ENCODE results near the gene GRP.

Gene GRP

DNA sequence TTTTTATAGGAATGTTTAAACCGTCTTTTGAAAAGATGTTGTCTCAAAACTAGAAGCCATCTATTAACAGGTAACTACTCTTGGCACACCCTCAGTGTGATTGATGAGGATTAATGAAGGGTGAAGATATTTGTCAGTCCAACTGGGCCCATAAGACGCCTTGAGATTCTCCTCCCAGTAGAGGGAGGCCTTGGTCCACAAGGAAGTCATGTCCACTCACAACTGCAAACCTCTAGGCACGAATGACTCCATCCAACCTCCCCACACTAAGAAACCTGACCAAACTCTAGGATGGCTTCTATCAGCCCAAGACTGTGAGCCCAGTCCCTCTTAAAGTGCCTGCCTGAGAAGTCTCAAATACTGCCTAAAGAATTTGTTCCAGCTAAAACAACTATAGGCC, 19.2 kb upstream of the GRP start:
- no peaks in the 10 kb centered on the region for H3K4me1 ChIP-seq (ENCODE audit: control insufficient read depth, insufficient read depth, low read length, poor library complexity, severe bottlenecking)
- H3K4me3 ChIP-seq (ENCODE audit: extremely low read depth, insufficient read depth, low read length, poor library complexity, severe bottlenecking), result no peak overlapping the region
- no peaks in the 10 kb centered on the region for H3K36me3 ChIP-seq (ENCODE audit: control insufficient read depth, insufficient read depth, low read length)
- no peaks in the 10 kb centered on the region for H3K9me3 ChIP-seq (ENCODE audit: control insufficient read depth, low read length)
- no peak overlapping the region for H3K27ac ChIP-seq (ENCODE audit: low read depth, low read length, severe bottlenecking)
- WGBS, 2 experiments (ENCODE audit: insufficient coverage in 2 of 2), result 33 to 38% methylated on average over 1 of the region's 3 CpGs

- H3K27ac ChIP-seq (ENCODE audit: low read depth, low read length, severe bottlenecking), result no peak overlapping the region
- H3K4me1 ChIP-seq (ENCODE audit: control insufficient read depth, insufficient read depth, low read length, poor library complexity, severe bottlenecking), result no peaks in the 10 kb centered on the region
- no peaks in the 10 kb centered on the region for H3K9me3 ChIP-seq (ENCODE audit: control insufficient read depth, low read length)
- H3K4me3 ChIP-seq (ENCODE audit: extremely low read depth, insufficient read depth, low read length, poor library complexity, severe bottlenecking), result no peak overlapping the region
- H3K36me3 ChIP-seq (ENCODE audit: control insufficient read depth, insufficient read depth, low read length), result no peaks in the 10 kb centered on the region
These were observed 17.6 kb upstream of the GRP start for GRCh38 chr18:59202258-59202820.

- WGBS, 2 experiments (ENCODE audit: insufficient coverage in 2 of 2), result 70 to 77% methylated on average over 4 to 5 of the region's 6 CpGs
- Histone ChIP-seq H3K36me3 (ENCODE audit: control insufficient read depth, insufficient read depth, low read length) (no peaks in the 10 kb centered on the region), H3K27ac (ENCODE audit: low read depth, low read length, severe bottlenecking) (no peak overlapping the region), H3K4me3 (ENCODE audit: extremely low read depth, insufficient read depth, low read length, poor library complexity, severe bottlenecking) (no peak overlapping the region), H3K4me1 (ENCODE audit: control insufficient read depth, insufficient read depth, low read length, poor library complexity, severe bottlenecking) (no peaks in the 10 kb centered on the region), H3K9me3 (ENCODE audit: control insufficient read depth, low read length) (no peaks in the 10 kb centered on the region)
These were observed 12.5 kb upstream of the GRP start for GRCh38 chr18:59207506-59207905.

DNA sequence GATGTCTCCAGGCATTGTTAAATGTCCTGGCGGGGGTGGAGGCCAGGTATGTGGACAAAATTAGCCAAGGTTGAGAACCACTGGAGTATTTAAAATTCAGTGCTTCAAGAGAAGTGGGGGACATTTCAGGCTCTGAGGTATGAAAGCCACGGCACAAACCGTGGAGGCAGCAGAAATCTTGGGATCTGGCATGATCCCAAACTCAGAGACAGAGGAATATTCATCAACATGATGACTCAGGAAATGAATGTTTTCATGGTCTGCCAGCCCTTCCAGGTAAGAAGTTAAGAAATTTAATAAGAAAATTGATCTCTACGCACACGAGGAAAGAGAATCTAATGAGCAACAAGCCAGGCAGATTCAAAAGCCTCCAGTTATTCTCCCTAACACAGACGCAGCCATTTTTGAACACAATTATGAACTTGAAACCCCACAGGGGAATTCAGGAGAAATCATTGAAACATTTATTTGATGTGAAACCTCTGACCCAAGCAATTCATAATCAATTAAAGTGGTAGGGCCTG, 11.3 kb upstream of the GRP start:
- Histone ChIP-seq H3K4me1 (ENCODE audit: control insufficient read depth, insufficient read depth, low read length, poor library complexity, severe bottlenecking) (no peaks in the 10 kb centered on the region), H3K9me3 (ENCODE audit: control insufficient read depth, low read length) (no peaks in the 10 kb centered on the region), H3K36me3 (ENCODE audit: control insufficient read depth, insufficient read depth, low read length) (no peaks in the 10 kb centered on the region), H3K27ac (ENCODE audit: low read depth, low read length, severe bottlenecking) (no peak overlapping the region), H3K4me3 (ENCODE audit: extremely low read depth, insufficient read depth, low read length, poor library complexity, severe bottlenecking) (no peak overlapping the region)
- 81 to 87% methylated on average over 3 of the region's 6 CpGs for WGBS, 2 experiments (ENCODE audit: insufficient coverage in 2 of 2)

DNA sequence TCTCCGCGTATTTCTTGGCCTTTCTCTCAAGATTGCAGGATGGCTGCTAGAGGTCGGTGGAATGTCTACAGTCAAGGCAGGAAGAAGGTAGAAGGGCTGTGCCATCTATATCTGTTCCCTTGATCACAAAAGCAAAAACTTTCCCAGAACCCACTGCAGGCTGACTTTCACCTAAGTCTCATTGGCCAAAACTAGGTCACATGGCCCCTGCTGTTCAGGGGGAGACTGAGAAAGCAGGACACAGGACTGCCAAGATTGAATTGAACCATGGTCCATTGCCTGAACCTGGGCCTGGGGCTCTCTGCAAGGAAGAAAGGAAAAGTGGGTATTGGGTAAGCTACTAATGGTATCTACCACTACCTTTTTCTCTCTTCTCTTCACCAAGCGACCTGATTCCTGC, 9.7 kb upstream of the GRP start:
- 58% methylated on average over 2 of the region's 4 CpGs; no CpG with 5 or more reads in 1 of the 2 experiments for WGBS, 2 experiments (ENCODE audit: insufficient coverage in 2 of 2)
- Histone ChIP-seq H3K36me3 (ENCODE audit: control insufficient read depth, insufficient read depth, low read length) (no peaks in the 10 kb centered on the region), H3K4me3 (ENCODE audit: extremely low read depth, insufficient read depth, low read length, poor library complexity, severe bottlenecking) (no peak overlapping the region), H3K9me3 (ENCODE audit: control insufficient read depth, low read length) (no peaks in the 10 kb centered on the region), H3K27ac (ENCODE audit: low read depth, low read length, severe bottlenecking) (no peak overlapping the region), H3K4me1 (ENCODE audit: control insufficient read depth, insufficient read depth, low read length, poor library complexity, severe bottlenecking) (no peaks in the 10 kb centered on the region)

- 93 to 100% methylated on average over 1 to 2 of the region's 2 CpGs for WGBS, 2 experiments (ENCODE audit: insufficient coverage in 2 of 2)
- Histone ChIP-seq H3K27ac (ENCODE audit: low read depth, low read length, severe bottlenecking) (no peak overlapping the region), H3K9me3 (ENCODE audit: control insufficient read depth, low read length) (no peaks in the 10 kb centered on the region), H3K4me3 (ENCODE audit: extremely low read depth, insufficient read depth, low read length, poor library complexity, severe bottlenecking) (no peak overlapping the region), H3K36me3 (ENCODE audit: control insufficient read depth, insufficient read depth, low read length) (no peaks in the 10 kb centered on the region), H3K4me1 (ENCODE audit: control insufficient read depth, insufficient read depth, low read length, poor library complexity, severe bottlenecking) (no peaks in the 10 kb centered on the region)
These were observed 8.3 kb upstream of the GRP start for GRCh38 chr18:59211629-59212028.

DNA sequence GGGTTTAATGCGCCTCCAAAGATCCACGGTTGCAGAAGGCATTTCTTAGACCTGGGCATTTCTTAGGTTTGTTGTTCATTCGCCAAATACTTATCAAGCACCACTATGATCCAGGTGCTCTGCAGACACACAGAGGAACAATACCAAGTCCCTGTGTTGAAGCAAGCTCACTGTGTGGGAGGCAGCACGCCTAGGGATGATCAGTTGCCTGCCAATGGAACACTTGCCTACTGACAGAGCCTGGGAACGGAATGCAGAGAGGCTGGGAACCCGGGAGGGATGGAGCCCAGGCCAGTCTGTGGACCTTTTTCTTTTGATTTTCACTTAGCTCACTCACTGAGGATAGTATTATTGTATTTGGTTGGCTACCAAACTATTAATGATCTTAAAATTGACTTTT, 1.9 kb upstream of the GRP start:
- no peaks in the 10 kb centered on the region for H3K9me3 ChIP-seq (ENCODE audit: control insufficient read depth, low read length)
- WGBS, 2 experiments (ENCODE audit: insufficient coverage in 2 of 2), result 67 to 68% methylated on average over 2 to 4 of the region's 6 CpGs

DNA sequence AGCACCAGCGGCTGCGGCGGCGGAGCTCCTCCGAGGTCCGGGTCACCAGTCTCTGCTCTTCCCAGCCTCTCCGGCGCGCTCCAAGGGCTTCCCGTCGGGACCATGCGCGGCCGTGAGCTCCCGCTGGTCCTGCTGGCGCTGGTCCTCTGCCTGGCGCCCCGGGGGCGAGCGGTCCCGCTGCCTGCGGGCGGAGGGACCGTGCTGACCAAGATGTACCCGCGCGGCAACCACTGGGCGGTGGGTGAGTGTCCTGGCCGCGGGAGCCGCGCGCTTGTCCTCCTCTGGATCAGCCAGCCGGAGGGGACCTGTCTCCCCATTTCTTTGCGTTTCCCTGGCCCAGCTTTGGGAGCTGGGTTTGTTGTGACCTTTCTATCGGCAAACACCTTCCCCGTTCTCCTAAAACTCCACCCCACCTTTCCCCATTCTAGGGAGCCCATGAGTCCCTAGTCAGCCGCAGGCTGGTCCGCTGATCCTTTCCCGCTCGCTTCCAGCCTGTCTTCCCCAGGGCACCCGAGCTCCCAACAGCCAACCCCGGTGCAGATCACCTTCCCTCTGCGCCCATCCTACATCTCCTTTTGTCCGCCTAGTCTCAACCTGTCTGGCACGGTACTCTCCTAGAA, 316 bp downstream of the GRP start:
- Histone ChIP-seq H3K9me3 (ENCODE audit: control insufficient read depth, low read length) (no peaks in the 10 kb centered on the region), H3K27ac (ENCODE audit: low read depth, low read length, severe bottlenecking) (no peak overlapping the region), H3K36me3 (ENCODE audit: control insufficient read depth, insufficient read depth, low read length) (no peaks in the 10 kb centered on the region), H3K4me3 (ENCODE audit: extremely low read depth, insufficient read depth, low read length, poor library complexity, severe bottlenecking) (peak overlapping the region; percentile 23), H3K4me1 (ENCODE audit: control insufficient read depth, insufficient read depth, low read length, poor library complexity, severe bottlenecking) (peaks cover 6% of the 10 kb centered on the region)
- 0 to 1% methylated on average over 32 to 46 of the region's 46 CpGs for WGBS, 2 experiments (ENCODE audit: insufficient coverage in 2 of 2)

More for the DNA sequence above, 1.9 kb upstream of the GRP start:
- no peak overlapping the region for H3K4me3 ChIP-seq (ENCODE audit: extremely low read depth, insufficient read depth, low read length, poor library complexity, severe bottlenecking)
- H3K4me1 ChIP-seq (ENCODE audit: control insufficient read depth, insufficient read depth, low read length, poor library complexity, severe bottlenecking), result peaks cover 6% of the 10 kb centered on the region
- no peaks in the 10 kb centered on the region for H3K36me3 ChIP-seq (ENCODE audit: control insufficient read depth, insufficient read depth, low read length)
- H3K27ac ChIP-seq (ENCODE audit: low read depth, low read length, severe bottlenecking), result no peak overlapping the region

DNA sequence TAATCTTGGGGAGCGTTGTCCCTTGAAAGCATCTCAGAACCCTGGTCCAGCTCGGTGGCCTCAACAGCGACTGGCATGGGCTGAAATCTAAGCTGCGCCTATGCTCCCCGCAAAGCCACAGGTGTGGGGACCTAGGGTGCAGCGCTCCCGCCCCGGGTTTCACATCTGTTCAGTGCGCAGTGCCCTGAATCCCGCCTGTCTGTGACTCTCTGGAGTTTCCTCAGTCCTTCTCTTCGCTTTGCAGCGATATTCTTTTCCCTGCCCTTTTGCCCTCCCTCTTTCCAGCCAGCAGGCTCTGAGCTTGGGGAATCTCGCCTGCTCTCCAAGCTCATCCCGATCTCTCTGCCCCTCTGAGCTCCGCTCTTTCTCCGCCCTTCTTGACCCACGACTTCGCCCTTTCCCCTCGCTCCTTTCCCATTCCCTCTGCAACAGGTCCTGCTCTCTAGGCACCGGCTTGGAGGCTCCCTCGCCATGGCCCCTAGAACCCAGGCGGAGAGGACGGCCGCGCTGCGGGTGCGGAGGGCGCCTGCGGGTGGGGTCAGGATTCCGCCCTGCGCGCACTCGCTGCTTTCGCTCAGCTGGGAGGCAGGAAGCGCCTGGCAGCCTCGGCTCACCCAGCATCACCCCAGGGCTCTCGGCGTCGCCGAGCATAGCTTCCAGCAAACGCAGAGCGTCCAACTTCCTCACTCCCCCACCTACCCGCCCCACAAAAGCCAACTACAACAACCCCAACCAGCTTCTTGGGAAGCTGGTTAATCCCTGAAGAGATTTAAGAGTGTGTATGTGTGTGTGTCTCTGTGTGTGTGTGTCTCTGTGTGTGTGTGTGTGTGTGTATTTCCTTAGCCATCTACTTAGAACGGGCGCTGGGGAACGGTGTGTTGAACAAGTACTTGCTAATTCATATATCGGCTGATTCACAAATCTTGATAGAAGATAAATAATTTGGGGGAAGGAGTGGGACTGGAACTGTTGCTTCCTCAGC, 1.1 kb downstream of the GRP start:
- no peaks in the 10 kb centered on the region for H3K9me3 ChIP-seq (ENCODE audit: control insufficient read depth, low read length)
- 6% methylated on average over 29 to 35 of the region's 47 CpGs for WGBS, 2 experiments (ENCODE audit: insufficient coverage in 2 of 2)
- no peaks in the 10 kb centered on the region for H3K36me3 ChIP-seq (ENCODE audit: control insufficient read depth, insufficient read depth, low read length)
- no peak overlapping the region for H3K27ac ChIP-seq (ENCODE audit: low read depth, low read length, severe bottlenecking)
- peak overlapping the region; percentile 23 for H3K4me3 ChIP-seq (ENCODE audit: extremely low read depth, insufficient read depth, low read length, poor library complexity, severe bottlenecking)
- peaks cover 6% of the 10 kb centered on the region for H3K4me1 ChIP-seq (ENCODE audit: control insufficient read depth, insufficient read depth, low read length, poor library complexity, severe bottlenecking)

DNA sequence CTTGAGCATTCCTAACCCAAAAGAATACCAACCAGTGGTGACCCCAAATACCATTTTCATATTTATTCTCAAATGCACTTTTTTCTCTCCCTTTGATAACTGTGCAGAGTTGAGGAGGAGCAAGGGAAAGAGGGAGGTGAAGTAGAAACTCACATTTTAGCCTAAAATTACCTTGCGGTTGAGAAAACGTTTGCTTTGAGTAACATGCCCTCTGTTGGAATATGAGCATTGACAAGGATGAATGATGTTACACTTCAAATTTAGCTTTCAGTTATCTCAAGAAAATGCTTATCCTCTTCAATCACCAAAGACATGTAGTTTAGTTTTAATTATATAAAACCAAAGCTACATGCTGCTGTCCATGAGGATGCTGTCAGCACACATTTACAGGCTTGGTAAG, 2.4 kb downstream of the GRP start:
- no peaks in the 10 kb centered on the region for H3K9me3 ChIP-seq (ENCODE audit: control insufficient read depth, low read length)
- peaks cover 6% of the 10 kb centered on the region for H3K4me1 ChIP-seq (ENCODE audit: control insufficient read depth, insufficient read depth, low read length, poor library complexity, severe bottlenecking)
- no CpG with 5 or more reads among the region's 2 CpGs for WGBS, 2 experiments (ENCODE audit: insufficient coverage in 2 of 2)
- no peak overlapping the region for H3K4me3 ChIP-seq (ENCODE audit: extremely low read depth, insufficient read depth, low read length, poor library complexity, severe bottlenecking)
- H3K27ac ChIP-seq (ENCODE audit: low read depth, low read length, severe bottlenecking), result no peak overlapping the region
- no peaks in the 10 kb centered on the region for H3K36me3 ChIP-seq (ENCODE audit: control insufficient read depth, insufficient read depth, low read length)
